GM18526 (cell line): ENCODE data around the gene MYL5.

Source experiments
- POLR2A ChIP-seq: IDR thresholded peaks from 3 replicates; pipeline ENCODE4 v1.6.1; 2011; ENCODE audit not compliant: insufficient read length; ENCODE audit errors: extremely low read depth

MYL5 gene

GRCh38 chr4:674172-675035 is at the start of gene MYL5, which contains the start of gene ATP5ME:
TSS of gene MYL5 (plus strand) at chr4:674542. CDS start at chr4:678027, 3,485 bp downstream.
TSS of gene ATP5ME (minus strand) at chr4:674276. CDS start at chr4:674247, 29 bp downstream.
- TF ChIP-seq POLR2A, result peak; percentile 90

DNA sequence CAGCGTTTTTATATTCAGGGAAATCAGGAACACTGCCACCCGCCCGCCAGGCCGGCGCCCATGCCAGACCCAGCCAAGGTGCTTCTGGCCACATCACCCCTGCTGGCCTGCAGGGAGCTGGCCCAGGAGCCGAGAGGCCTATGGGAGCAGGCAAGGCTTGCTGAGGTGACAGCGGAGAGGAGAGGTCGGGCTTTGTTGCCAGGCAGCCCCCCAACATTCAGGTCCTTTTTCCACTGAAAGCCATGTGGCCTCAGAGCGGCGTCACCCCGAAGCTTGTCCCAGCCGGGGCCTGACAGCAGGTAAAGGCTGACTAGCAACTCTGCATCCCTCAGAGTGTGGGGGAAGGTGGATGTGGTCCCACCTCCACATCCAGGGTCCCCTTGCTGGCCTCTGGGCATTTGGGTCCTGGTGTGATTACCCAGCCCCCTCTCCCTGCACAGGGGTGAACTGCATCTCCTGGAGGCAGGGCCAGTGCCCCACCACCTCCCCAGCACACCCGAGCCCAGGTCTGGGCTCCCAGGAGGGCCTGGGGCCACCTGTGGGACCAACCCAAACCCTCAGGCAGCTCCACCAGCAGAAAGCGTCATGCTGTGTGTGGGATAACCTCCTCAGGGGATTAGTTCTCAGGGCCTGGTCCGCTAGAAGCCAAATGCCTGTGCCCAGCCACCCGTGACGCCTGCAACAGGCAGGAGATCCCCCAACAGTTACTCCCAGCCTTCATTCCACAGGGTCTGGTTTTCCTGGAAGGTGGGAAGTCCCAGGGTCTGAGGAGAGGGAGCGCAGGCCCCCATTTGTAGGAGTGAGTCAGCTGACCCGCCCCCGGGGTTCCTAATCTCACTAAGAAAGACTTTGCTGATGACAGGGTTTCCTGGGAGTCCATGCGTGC is 49.4 kb upstream of the MYL5 start, which contains the start of gene PDE6B:
Gene PDE6B, plus strand, starts transcription at position 869 of the 886 bp plus-strand sequence. CDS start 54 bp downstream, outside the sequence.
- TF ChIP-seq POLR2A, result no peak

DNA sequence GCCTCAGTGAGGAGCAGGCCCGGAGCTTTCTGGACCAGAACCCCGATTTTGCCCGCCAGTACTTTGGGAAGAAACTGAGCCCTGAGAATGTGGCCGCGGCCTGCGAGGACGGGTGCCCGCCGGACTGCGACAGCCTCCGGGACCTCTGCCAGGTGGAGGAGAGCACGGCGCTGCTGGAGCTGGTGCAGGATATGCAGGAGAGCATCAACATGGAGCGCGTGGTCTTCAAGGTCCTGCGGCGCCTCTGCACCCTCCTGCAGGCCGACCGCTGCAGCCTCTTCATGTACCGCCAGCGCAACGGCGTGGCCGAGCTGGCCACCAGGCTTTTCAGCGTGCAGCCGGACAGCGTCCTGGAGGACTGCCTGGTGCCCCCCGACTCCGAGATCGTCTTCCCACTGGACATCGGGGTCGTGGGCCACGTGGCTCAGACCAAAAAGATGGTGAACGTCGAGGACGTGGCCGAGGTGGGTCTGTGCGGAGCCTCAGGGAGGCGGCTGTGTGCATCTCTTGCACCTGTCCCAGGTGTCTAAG is 48.6 kb upstream of the MYL5 start:
- no peak for TF ChIP-seq POLR2A

DNA sequence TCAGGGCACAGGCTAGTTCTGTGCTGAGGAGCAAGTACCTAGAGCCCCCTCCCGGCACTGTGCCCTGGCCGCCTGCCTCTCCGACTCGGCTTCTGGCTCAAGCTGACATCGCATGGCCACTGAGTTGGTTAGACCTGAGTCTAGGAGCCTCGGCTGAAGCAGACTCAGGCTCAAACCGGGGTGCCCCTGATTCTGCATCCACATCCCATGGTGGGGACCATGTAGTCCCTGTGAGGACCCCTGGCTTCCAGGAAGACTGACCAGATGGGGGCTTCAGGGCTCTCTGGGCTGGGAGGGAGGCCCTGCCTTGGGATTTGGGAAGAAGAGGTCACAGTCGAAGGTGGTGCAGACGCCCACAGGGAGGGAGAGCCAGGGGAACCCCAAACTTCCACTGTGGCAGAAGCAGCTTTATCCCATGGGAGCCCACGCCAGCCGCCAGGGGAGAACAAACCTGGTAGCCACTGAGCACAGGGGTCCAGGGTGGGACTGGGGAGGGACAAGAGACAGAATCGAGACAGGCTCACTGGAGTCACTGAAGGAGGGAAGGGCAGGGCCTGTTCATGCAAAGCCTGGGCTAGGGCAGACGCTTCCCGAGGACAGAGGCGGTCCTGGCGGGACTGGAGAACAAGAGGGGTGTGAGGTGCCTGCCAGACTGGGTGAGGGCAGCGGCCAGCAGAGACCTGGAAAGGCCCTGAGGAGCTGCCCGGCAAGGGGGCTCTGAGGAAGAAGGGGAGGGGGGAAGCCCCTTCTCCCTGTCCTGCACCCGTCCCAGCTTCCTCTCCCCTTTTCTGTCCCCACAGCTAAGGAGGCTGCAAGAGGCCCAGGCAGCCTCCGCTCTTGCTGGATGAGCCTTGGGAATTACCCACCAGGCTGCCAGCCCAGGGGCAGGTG is 47.9 kb upstream of the MYL5 start:
- no peak for TF ChIP-seq POLR2A

DNA sequence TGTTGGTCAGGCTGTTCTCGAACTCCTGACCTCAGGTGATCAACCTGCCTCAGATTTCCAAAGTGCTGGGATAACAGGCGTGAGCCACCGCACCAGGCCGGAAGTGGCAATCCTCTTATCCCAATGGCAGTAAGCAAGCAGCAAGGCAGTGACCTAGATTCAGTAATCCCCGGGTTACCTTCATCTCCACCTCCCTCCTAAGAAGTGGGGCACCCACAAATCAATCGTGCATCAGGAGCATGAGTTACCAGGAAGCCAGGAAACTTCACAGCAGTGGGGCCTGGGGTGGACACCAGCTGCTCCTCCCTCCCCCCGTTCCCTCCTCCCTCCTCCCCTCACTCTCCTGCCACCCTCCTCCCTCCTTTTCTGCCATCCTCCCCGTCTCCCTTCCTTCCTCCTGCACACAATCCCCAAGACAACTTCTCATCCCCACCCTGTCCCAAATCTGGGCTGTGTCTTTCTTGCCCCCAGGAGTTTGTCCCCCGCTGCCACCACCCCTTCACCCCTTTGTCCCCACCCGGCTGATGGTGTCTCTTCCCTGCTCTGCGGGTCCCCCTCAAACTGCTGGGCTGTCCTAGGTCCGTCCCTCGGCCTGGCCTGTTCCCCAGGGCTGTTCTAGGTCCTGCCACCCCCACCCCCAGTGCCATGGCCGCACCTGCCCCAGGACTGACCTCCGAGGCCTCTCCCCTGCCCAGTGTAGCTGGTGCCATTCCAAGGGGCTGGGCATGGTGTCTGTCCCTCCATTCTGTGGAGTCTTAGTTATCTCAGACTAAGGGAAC is 46.8 kb upstream of the MYL5 start:
- TF ChIP-seq POLR2A, result no peak

- no peak for TF ChIP-seq POLR2A
Measured at GRCh38 chr4:628311-628741, 46.0 kb upstream of the MYL5 start.

- no peak for TF ChIP-seq POLR2A
Measured at GRCh38 chr4:628821-629635, 45.3 kb upstream of the MYL5 start.

- TF ChIP-seq POLR2A, result no peak
Measured at GRCh38 chr4:629636-629914, 44.8 kb upstream of the MYL5 start.

GRCh38 chr4:629915-630641 is 44.3 kb upstream of the MYL5 start:
- TF ChIP-seq POLR2A, result no peak

- no peak for TF ChIP-seq POLR2A
Measured at GRCh38 chr4:630656-631055, 43.7 kb upstream of the MYL5 start.

GRCh38 chr4:632196-632790 is 42.0 kb upstream of the MYL5 start:
- TF ChIP-seq POLR2A, result no peak

GRCh38 chr4:632926-633325 is 41.4 kb upstream of the MYL5 start:
- TF ChIP-seq POLR2A, result no peak
